Caco-2 (cell line): Measurements from ENCODE around the gene CMSS1. TPM values are rescaled to one million over a fixed set of nuclear protein-coding genes. Genes with fewer than 3 reads are reported as not detected.

Experiments used
- BruUV-seq: library from RNA; stranded (reverse); fragments of 400-500 nt; replicated peaks from 2 replicates; lab custom pipeline; 2021; lab: Mats Ljungman, UMichigan
- CTCF ChIA-PET: fragments of 300-600 bp; sonication (Branson Sonifier 250); formaldehyde crosslinking; loops from one replicate; lab custom pipeline; 2022; ENCODE audit warnings: antibody characterized with exemption; lab: Charles Lee
- POLR2A ChIA-PET: fragments of 300-600 bp; sonication (Branson Sonifier 250); formaldehyde crosslinking; loops from one replicate; lab custom pipeline; 2022; ENCODE audit warnings: antibody characterized with exemption; lab: Charles Lee
- DNase-seq, 2 experiments: peaks; one replicate each; pipeline versions ENCODE4 v3.0.0 to v3.0.0-alpha.2; 2020 to 2022
- H3K27me3 ChIP-seq: replicated peaks from 2 replicates; pipeline ENCODE4 v1.6.0; 2011; ENCODE audit warnings: low read length; ENCODE audit not compliant: control insufficient read depth, insufficient read depth
- H3K36me3 ChIP-seq: 2 replicates; pipeline ENCODE4 v1.5.1; 2011; ENCODE audit warnings: low read length; ENCODE audit not compliant: control insufficient read depth, insufficient read depth
- H3K4me1 ChIP-seq: fragments of 250-450 bp; sonication (Bioruptor Pico); 2 replicates; pipeline ENCODE4 v1.5.1; 2020; ENCODE audit warnings: mild to moderate bottlenecking
- H3K4me3 ChIP-seq: 2 replicates; pipeline ENCODE4 v1.5.1; 2011; ENCODE audit warnings: low read depth, mild to moderate bottlenecking, control low read depth, low read length
- H3K9me3 ChIP-seq: fragments of 250-450 bp; sonication (Bioruptor Pico); 2 replicates; pipeline ENCODE4 v1.5.1; 2020; ENCODE audit warnings: mild to moderate bottlenecking, moderate library complexity
- H3K27ac Mint-ChIP-seq: one replicate; pipeline ENCODE4 v1.8.0; 2022; ENCODE audit warnings: mixed read lengths; ENCODE audit not compliant: unreplicated experiment
- H3K27me3 Mint-ChIP-seq: one replicate; pipeline ENCODE4 v1.8.0; 2022; ENCODE audit warnings: mixed read lengths; ENCODE audit not compliant: insufficient read depth, unreplicated experiment
- H3K36me3 Mint-ChIP-seq: one replicate; pipeline ENCODE4 v1.8.0; 2022; ENCODE audit warnings: mild to moderate bottlenecking, mixed read lengths; ENCODE audit not compliant: insufficient read depth, unreplicated experiment
- H3K4me1 Mint-ChIP-seq: one replicate; pipeline ENCODE4 v1.8.0; 2022; ENCODE audit warnings: low read depth, mixed read lengths; ENCODE audit not compliant: unreplicated experiment
- H3K4me3 Mint-ChIP-seq: one replicate; pipeline ENCODE4 v1.8.0; 2022; ENCODE audit warnings: mild to moderate bottlenecking, moderate library complexity, mixed read lengths; ENCODE audit not compliant: unreplicated experiment
- H3K9me3 Mint-ChIP-seq: one replicate; pipeline ENCODE4 v1.8.0; 2022; ENCODE audit warnings: mixed read lengths; ENCODE audit not compliant: unreplicated experiment
- CTCF ChIP-seq, 2 experiments: fragments of 200-600 bp in 1 of 2; IDR thresholded peaks; 1 replicate in 1 of 2; 2 replicates in 1 of 2; pipeline versions ENCODE4 v1.5.1 to v1.8.0; 2011 to 2022; ENCODE audit warnings: antibody characterized with exemption in 1 of 2, control low read depth in 1 of 2, inconsistent platforms in 1 of 2, low read depth in 1 of 2, low read length in 1 of 2, mild to moderate bottlenecking in 1 of 2, moderate library complexity in 1 of 2; ENCODE audit not compliant: insufficient read depth in 1 of 2, severe bottlenecking in 1 of 2, unreplicated experiment in 1 of 2
- intact Hi-C: fragments of 100-400 bp; cut with micrococcal nuclease; formaldehyde crosslinking; loops from one replicate; pipeline ENCODE4 v1.10.0; 2022; ENCODE audit not compliant: unreplicated experiment
- total RNA-seq: library from RNA; stranded (reverse); gene quantifications from 2 replicates; pipeline ENCODE4 v1.2.3, GENCODE V29; 2022

Gene CMSS1
- total RNA-seq, 1 experiment from 2014 or later = 54.4 TPM

DNA sequence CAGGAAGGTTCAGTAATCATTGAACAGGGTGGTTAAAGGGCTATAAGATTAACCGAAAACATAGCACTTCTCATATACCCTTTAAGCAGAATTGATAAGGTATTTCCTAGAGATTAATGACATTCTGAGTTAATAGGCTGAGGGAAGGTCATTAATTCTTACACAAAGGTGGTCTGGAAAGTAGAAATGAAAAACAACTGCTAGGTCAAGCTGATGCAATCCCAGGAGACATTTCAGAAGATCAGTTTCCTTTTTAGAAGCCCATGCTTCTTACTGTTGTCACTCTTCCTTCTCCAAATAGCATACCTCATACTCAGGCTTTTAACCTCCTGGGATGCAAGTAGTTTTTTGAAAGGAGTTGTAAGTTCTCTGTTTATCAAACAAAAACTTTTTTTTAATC lies 287.8 kb downstream of the CMSS1 start:
- intact Hi-C loops = no loop called here
- H3K27ac Mint-ChIP-seq = peak overlapping the region; percentile 10
- H3K36me3 Mint-ChIP-seq = no peaks in the 10 kb centered on the region
- Histone ChIP-seq H3K27me3 (no peaks in the 10 kb centered on the region), H3K4me1 (peaks cover 23% of the 10 kb centered on the region), H3K9me3 (no peaks in the 10 kb centered on the region), H3K4me3 (no peak overlapping the region), H3K36me3 (no peaks in the 10 kb centered on the region)
- no peaks in the 10 kb centered on the region for H3K27me3 Mint-ChIP-seq
- no peak overlapping the region for H3K4me3 Mint-ChIP-seq
- BruUV-seq = no TSS peak
- H3K9me3 Mint-ChIP-seq = peaks cover 4% of the 10 kb centered on the region
- ChIA-PET POLR2A (interaction anchor here (1.2 kb wide), 1 partner anchor 29 kb away, joined by 4 read pairs; no protein-coding TSS in a partner anchor), CTCF (no interaction called here)
- TF ChIP-seq CTCF (IDR thresholded peaks at IDR 0.05; ENCODE audit: insufficient read depth in 1 of 2, low read depth in 1 of 2, low read length in 1 of 2, severe bottlenecking in 1 of 2, unreplicated experiment in 1 of 2) = no peak
- no peak for DNase-seq
- H3K4me1 Mint-ChIP-seq = peaks cover 28% of the 10 kb centered on the region

DNA sequence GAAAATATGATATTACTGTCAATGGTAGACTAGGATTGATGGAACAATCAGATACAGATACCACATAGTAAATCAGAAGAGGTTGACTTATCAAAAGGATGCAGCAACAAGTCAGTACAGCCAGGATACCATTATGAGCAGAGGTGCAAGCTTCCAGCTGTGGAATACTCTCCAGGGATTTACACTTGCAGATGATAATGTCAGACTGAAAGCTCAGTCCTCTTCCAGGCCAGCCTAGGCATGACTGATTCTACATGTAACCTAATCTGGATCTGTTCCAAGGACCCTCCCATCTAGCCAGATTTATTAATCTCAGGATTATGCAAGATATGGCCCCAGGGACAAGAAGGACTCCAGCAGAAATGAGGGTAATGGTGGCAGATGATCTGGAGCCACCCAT lies 288.4 kb downstream of the CMSS1 start:
- TF ChIP-seq CTCF (IDR thresholded peaks at IDR 0.05; ENCODE audit: insufficient read depth in 1 of 2, low read depth in 1 of 2, low read length in 1 of 2, severe bottlenecking in 1 of 2, unreplicated experiment in 1 of 2) = no peak
- Mint-ChIP-seq H3K4me3 (no peak overlapping the region), H3K36me3 (no peaks in the 10 kb centered on the region), H3K4me1 (peaks cover 23% of the 10 kb centered on the region), H3K9me3 (no peaks in the 10 kb centered on the region), H3K27ac (peak overlapping the region; percentile 10), H3K27me3 (no peaks in the 10 kb centered on the region)
- BruUV-seq = no TSS peak
- CTCF ChIA-PET = no interaction called here
- Histone ChIP-seq H3K4me3 (no peak overlapping the region), H3K9me3 (no peaks in the 10 kb centered on the region), H3K27me3 (no peaks in the 10 kb centered on the region), H3K4me1 (peaks cover 17% of the 10 kb centered on the region; the same call in 1 of the 2 replicates), H3K36me3 (no peaks in the 10 kb centered on the region)
- intact Hi-C loops = no loop called here
- POLR2A ChIA-PET = no interaction called here
- no peak for DNase-seq

GRCh38 chr3:100106531-100107141 lies 289.0 kb downstream of the CMSS1 start:
- no peaks in the 10 kb centered on the region for H3K9me3 Mint-ChIP-seq
- no peaks in the 10 kb centered on the region for H3K36me3 Mint-ChIP-seq
- DNase-seq = no peak
- Histone ChIP-seq H3K4me3 (no peak overlapping the region), H3K36me3 (no peaks in the 10 kb centered on the region), H3K9me3 (no peaks in the 10 kb centered on the region), H3K4me1 (0 out of 2 replicates have a peak, but pooled peaks cover 15% of the 10 kb centered on the region), H3K27me3 (no peaks in the 10 kb centered on the region)
- H3K4me1 Mint-ChIP-seq = peaks cover 20% of the 10 kb centered on the region
- no peaks in the 10 kb centered on the region for H3K27me3 Mint-ChIP-seq
- no peak overlapping the region for H3K4me3 Mint-ChIP-seq
- no TSS peak for BruUV-seq
- TF ChIP-seq CTCF (IDR thresholded peaks at IDR 0.05; ENCODE audit: insufficient read depth in 1 of 2, low read depth in 1 of 2, low read length in 1 of 2, severe bottlenecking in 1 of 2, unreplicated experiment in 1 of 2) = no peak
- ChIA-PET POLR2A (no interaction called here), CTCF (no interaction called here)
- intact Hi-C loops = no loop called here
- H3K27ac Mint-ChIP-seq = no peak overlapping the region
